DOHH2 (cell line): Measurements from ENCODE around the gene TUBB4B.
A peak's percentile ranks its signal among the peaks of the same experiment; 100 is the strongest.

Experiments
- H3F3A ChIP-seq: fragments of 200-600 bp; sonication (generic), shearing (Covaris generic); 2 replicates; pipeline ENCODE4 v1.6.0; 2016; ENCODE audit warnings: antibody characterized with exemption, mild to moderate bottlenecking; ENCODE audit not compliant: control insufficient read depth, insufficient read depth
- H3K27ac ChIP-seq: fragments of 200-600 bp; sonication (generic); 2 replicates; pipeline ENCODE4 v1.5.1; 2014; ENCODE audit warnings: low read depth, mild to moderate bottlenecking, low read length, moderate library complexity
- H3K27me3 ChIP-seq: fragments of 200-600 bp; sonication (generic); 2 replicates; pipeline ENCODE4 v1.6.1; 2014; ENCODE audit warnings: mild to moderate bottlenecking, low read length, mixed read lengths; ENCODE audit not compliant: control insufficient read depth
- H3K36me3 ChIP-seq: fragments of 200-600 bp; sonication (generic); 2 replicates; pipeline ENCODE4 v1.6.1; 2014; ENCODE audit warnings: mild to moderate bottlenecking, low read length, moderate library complexity, mixed read lengths; ENCODE audit not compliant: control insufficient read depth
- H3K4me1 ChIP-seq: fragments of 200-600 bp; sonication (generic); 2 replicates; pipeline ENCODE4 v1.6.1; 2014; ENCODE audit warnings: mild to moderate bottlenecking, low read length, mixed read lengths; ENCODE audit not compliant: control insufficient read depth
- H3K4me2 ChIP-seq: fragments of 200-600 bp; sonication (generic); 2 replicates; pipeline ENCODE4 v1.6.0; 2014; ENCODE audit warnings: mild to moderate bottlenecking, low read length, moderate library complexity
- H3K4me3 ChIP-seq: fragments of 200-600 bp; sonication (generic); 2 replicates; pipeline ENCODE4 v1.5.1; 2014; ENCODE audit warnings: mild to moderate bottlenecking, low read length, mixed read lengths
- H3K79me2 ChIP-seq: fragments of 200-600 bp; sonication (generic); 2 replicates; pipeline ENCODE4 v1.6.1; 2014; ENCODE audit warnings: mild to moderate bottlenecking, low read length, mixed read lengths; ENCODE audit not compliant: control insufficient read depth
- H3K9me2 ChIP-seq: fragments of 200-600 bp; sonication (generic); replicated peaks from 2 replicates; pipeline ENCODE4 v1.6.1; 2014; ENCODE audit warnings: mild to moderate bottlenecking, low read length, mixed read lengths; ENCODE audit not compliant: control insufficient read depth
- H3K9me3 ChIP-seq: fragments of 200-600 bp; sonication (generic); 2 replicates; pipeline ENCODE4 v1.6.1; 2014; ENCODE audit warnings: antibody characterized with exemption, low read length, mixed read lengths; ENCODE audit not compliant: control insufficient read depth, insufficient read depth
- H4K20me1 ChIP-seq: fragments of 200-600 bp; sonication (generic); 2 replicates; pipeline ENCODE4 v1.6.0; 2014; ENCODE audit warnings: low read depth, mild to moderate bottlenecking, antibody characterized with exemption, low read length, moderate library complexity; ENCODE audit not compliant: control insufficient read depth, insufficient read depth
- CTCF ChIP-seq: fragments of 200-600 bp; sonication (generic); IDR thresholded peaks from one replicate; pipeline ENCODE4 v1.5.1; 2014; ENCODE audit warnings: antibody characterized with exemption, mild to moderate bottlenecking, low read depth, low read length; ENCODE audit not compliant: poor library complexity, severe bottlenecking
- EZH2phosphoT487 ChIP-seq: fragments of 200-600 bp; sonication (generic); IDR thresholded peaks from 2 replicates; pipeline ENCODE4 v1.6.1; 2017; ENCODE audit warnings: borderline replicate concordance, mild to moderate bottlenecking, antibody characterized with exemption, low read length, moderate library complexity, mixed read lengths

Gene TUBB4B

GRCh38 chr9:137253717-137254623 is 12.9 kb downstream of the TUBB4B start:
- Histone ChIP-seq H3K4me2 (peak overlapping the region; percentile 97), H3K4me3 (peak overlapping the region; percentile 78), H4K20me1 (no peaks in the 10 kb centered on the region), H3F3A (no peaks in the 10 kb centered on the region), H3K9me3 (no peaks in the 10 kb centered on the region), H3K79me2 (peaks cover 26% of the 10 kb centered on the region), H3K4me1 (peaks cover 48% of the 10 kb centered on the region), H3K9me2 (no peaks in the 10 kb centered on the region), H3K27ac (no peak overlapping the region), H3K36me3 (peaks cover 32% of the 10 kb centered on the region), H3K27me3 (no peaks in the 10 kb centered on the region)
- TF ChIP-seq CTCF: no peak
- TF ChIP-seq EZH2phosphoT487: no peak

GRCh38 chr9:137254624-137255447 is 13.7 kb downstream of the TUBB4B start, which contains the start of gene NELFB:
Gene NELFB, plus strand, starts transcription at chr9:137255327.
- H3K36me3 ChIP-seq: peaks cover 36% of the 10 kb centered on the region
- H3K27ac ChIP-seq: peak within 1 kb of the TSS; percentile 63
- no peaks in the 10 kb centered on the region for H3K27me3 ChIP-seq
- H3K79me2 ChIP-seq: peaks cover 30% of the 10 kb centered on the region
- H3K9me2 ChIP-seq: no peaks in the 10 kb centered on the region
- peaks cover 48% of the 10 kb centered on the region for H3K4me1 ChIP-seq
- peak within 1 kb of the TSS; percentile 97 for H3K4me2 ChIP-seq
- no peak for TF ChIP-seq EZH2phosphoT487
- TF ChIP-seq CTCF: no peak
- no peaks in the 10 kb centered on the region for H3F3A ChIP-seq
- H3K4me3 ChIP-seq: peak within 1 kb of the TSS; percentile 86
- H4K20me1 ChIP-seq: no peaks in the 10 kb centered on the region
- H3K9me3 ChIP-seq: no peaks in the 10 kb centered on the region

- Histone ChIP-seq H3K4me3 (peak overlapping the region; percentile 86), H3K9me3 (no peaks in the 10 kb centered on the region), H3K27ac (peak overlapping the region; percentile 63), H4K20me1 (no peaks in the 10 kb centered on the region), H3K27me3 (no peaks in the 10 kb centered on the region), H3K4me1 (peaks cover 48% of the 10 kb centered on the region), H3K79me2 (peaks cover 30% of the 10 kb centered on the region), H3F3A (no peaks in the 10 kb centered on the region), H3K4me2 (peak overlapping the region; percentile 93), H3K9me2 (no peaks in the 10 kb centered on the region), H3K36me3 (peaks cover 36% of the 10 kb centered on the region)
- no peak for TF ChIP-seq EZH2phosphoT487
- TF ChIP-seq CTCF: no peak
Measured at GRCh38 chr9:137255448-137256114, 14.5 kb downstream of the TUBB4B start.
